ENCODE measurements around the gene PTPA. TPM values are rescaled to one million over a fixed set of nuclear protein-coding genes. Genes with fewer than 3 reads are reported as not detected.

Gene PTPA
- total and polyA plus RNA-seq, 7 experiments from 2014 or later, result 12.6 to 110 (median 48.1) TPM

DNA sequence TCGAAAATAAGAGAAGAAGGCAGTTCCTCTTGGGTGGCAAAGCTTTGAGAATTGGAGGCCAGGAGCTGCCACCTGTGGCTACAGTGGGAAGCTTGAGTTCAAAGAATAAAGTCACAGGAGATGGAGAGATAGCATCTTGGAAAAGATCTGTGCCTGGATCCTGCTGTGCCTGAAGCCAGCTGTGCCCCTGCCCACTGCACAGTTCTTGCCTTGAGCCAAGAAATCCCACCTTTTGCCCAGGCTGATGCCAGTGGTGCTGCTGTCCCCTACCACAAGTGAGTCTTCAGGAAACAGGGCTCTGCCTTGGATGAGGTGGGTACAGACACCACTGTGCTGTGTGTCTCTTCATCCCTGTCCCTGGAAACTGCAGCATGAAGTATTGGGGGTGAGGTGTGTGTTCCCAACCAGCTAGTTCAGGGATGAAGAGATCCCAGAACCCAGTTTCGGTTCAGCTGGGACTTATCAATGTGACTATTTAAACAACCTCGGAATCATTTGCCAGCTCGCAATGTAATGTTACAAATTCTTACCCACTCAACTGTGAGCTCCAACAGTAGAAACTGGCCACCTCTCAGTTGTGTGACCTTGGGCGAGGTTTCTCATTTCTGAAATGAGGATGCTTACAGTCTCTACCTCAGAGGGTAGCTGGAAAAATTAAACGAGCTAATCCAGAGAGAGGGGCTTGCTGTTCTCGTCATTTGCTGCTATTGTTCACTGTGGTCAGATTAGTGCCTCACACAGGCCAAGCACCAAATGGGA, 61.0 kb downstream of the PTPA start:
- no peaks in the 10 kb centered on the region for H3K36me3 Mint-ChIP-seq
- Histone ChIP-seq H3K4me3 (ENCODE audit: low read length) (no peak overlapping the region), H3K27me3 (ENCODE audit: control insufficient read depth in 2 of 2, insufficient read depth in 2 of 2, low read length in 2 of 2) (no peaks in the 10 kb centered on the region), H3K36me3 (ENCODE audit: control insufficient read depth in 2 of 3, insufficient read depth in 3 of 3, low read length in 3 of 3) (no peaks in the 10 kb centered on the region), H3K27ac (ENCODE audit: low read depth, low read length) (no peak overlapping the region), H3K4me1 (ENCODE audit: control insufficient read depth in 2 of 2, insufficient read depth in 2 of 2, low read length in 2 of 2) (no peaks in the 10 kb centered on the region), H3K9me3 (ENCODE audit: control insufficient read depth in 2 of 3, low read length in 3 of 3) (no peaks in the 10 kb centered on the region)
- ChIA-PET CTCF (interaction anchor here (0.9 to 6.2 kb wide), 15 partner anchors 7 to 453 kb away, joined by 3 to 37 read pairs (median 3); no protein-coding TSS in a partner anchor), POLR2A (interaction anchor here (0.9 to 8.2 kb wide), 3 partner anchors 64 to 448 kb away, joined by 3 to 119 read pairs (median 3); partner anchors contain the start of gene C9orf50)
- peaks cover 0 to 19% (median 0%) of the 10 kb centered on the region in 5 donors for H3K27me3 Mint-ChIP-seq
- ATAC-seq (no peak), DNase-seq (no peak)
- H3K27ac Mint-ChIP-seq, result peak overlapping the region in 1 of 9 donors; percentile 49
- H3K9me3 Mint-ChIP-seq, result no peaks in the 10 kb centered on the region
- peaks cover 9 to 33% (median 14%) of the 10 kb centered on the region in 7 donors for H3K4me1 Mint-ChIP-seq
- no peak overlapping the region for H3K4me3 Mint-ChIP-seq
- intact Hi-C loops (cut with micrococcal nuclease), result no loop called here

GRCh38 chr9:129172816-129173215, 61.6 kb downstream of the PTPA start:
- Histone ChIP-seq H3K9me3 (ENCODE audit: control insufficient read depth in 2 of 3, low read length in 3 of 3) (no peaks in the 10 kb centered on the region), H3K36me3 (ENCODE audit: control insufficient read depth in 2 of 3, insufficient read depth in 3 of 3, low read length in 3 of 3) (no peaks in the 10 kb centered on the region), H3K27me3 (ENCODE audit: control insufficient read depth in 2 of 2, insufficient read depth in 2 of 2, low read length in 2 of 2) (no peaks in the 10 kb centered on the region), H3K27ac (ENCODE audit: low read depth, low read length) (no peak overlapping the region), H3K4me1 (ENCODE audit: control insufficient read depth in 2 of 2, insufficient read depth in 2 of 2, low read length in 2 of 2) (no peaks in the 10 kb centered on the region), H3K4me3 (ENCODE audit: low read length) (no peak overlapping the region)
- Mint-ChIP-seq H3K9me3 (no peaks in the 10 kb centered on the region), H3K36me3 (no peaks in the 10 kb centered on the region), H3K27me3 (peaks cover 0 to 19% (median 0%) of the 10 kb centered on the region in 5 donors), H3K4me1 (peaks cover 3 to 26% (median 8%) of the 10 kb centered on the region in 7 donors), H3K4me3 (no peak overlapping the region), H3K27ac (peak overlapping the region in 1 of 9 donors; percentile 65)
- ChIA-PET CTCF (interaction anchor here (0.9 to 6.2 kb wide), 15 partner anchors 8 to 452 kb away, joined by 3 to 37 read pairs (median 3); no protein-coding TSS in a partner anchor), POLR2A (interaction anchor here (0.7 to 8.2 kb wide), 5 partner anchors 31 to 448 kb away, joined by 3 to 119 read pairs (median 4); partner anchors contain the start of gene C9orf50)
- ATAC-seq, result no peak
- intact Hi-C loops (cut with micrococcal nuclease), result no loop called here
- DNase-seq, result no peak

DNA sequence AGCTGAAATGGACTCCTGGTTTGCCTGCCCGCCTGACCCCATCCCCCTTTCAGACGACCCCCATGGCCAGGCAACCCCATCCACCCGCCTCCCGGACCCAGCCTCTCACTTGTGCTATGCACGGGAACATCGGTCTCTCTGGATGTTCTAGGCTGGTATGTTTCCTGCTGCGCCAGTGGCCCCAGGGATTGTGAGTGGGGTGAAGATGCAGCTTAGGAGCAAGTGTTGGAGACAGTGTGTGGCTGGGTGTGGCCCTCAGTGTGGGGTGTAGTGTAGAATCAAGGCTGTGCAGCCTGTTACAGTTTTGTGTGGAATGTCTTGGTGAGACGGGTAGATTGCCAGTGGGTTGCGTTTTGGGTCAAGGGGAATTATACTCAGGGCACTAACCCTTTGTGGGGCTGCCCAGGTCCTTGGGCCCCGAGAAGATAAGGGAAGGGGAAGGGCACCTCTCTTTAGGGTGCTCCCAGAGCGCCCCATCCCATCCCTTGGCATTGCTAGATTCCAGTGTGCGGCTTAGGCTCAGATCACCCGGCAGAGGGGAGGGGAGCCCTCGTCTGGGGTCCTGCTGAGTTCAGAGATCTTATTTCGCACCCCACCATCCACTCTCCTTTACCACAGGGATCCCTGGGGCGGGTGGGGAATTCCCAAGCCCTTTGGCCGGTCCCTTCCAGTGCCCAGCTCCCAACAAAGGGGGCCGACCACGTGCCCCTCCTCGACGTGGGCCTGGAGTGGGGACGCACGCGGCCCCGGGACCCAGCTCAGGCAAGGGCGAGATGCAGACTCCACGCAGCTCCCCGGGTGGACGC, 62.3 kb downstream of the PTPA start:
- Histone ChIP-seq H3K27me3 (ENCODE audit: control insufficient read depth in 2 of 2, insufficient read depth in 2 of 2, low read length in 2 of 2) (no peaks in the 10 kb centered on the region), H3K4me3 (ENCODE audit: low read length) (no peak overlapping the region), H3K36me3 (ENCODE audit: control insufficient read depth in 2 of 3, insufficient read depth in 3 of 3, low read length in 3 of 3) (no peaks in the 10 kb centered on the region), H3K9me3 (ENCODE audit: control insufficient read depth in 2 of 3, low read length in 3 of 3) (no peaks in the 10 kb centered on the region), H3K27ac (ENCODE audit: low read depth, low read length) (no peak overlapping the region), H3K4me1 (ENCODE audit: control insufficient read depth in 2 of 2, insufficient read depth in 2 of 2, low read length in 2 of 2) (peaks cover 0 to 3% of the 10 kb centered on the region in 2 donors)
- intact Hi-C loops (cut with micrococcal nuclease), result loop anchor here (1.0 to 2.0 kb wide), 8 partner anchors 34 to 451 kb away; no protein-coding TSS in a partner anchor
- peak overlapping the region in 5 of 9 donors; percentile 12 to 72 (median 60) for H3K27ac Mint-ChIP-seq
- H3K4me3 Mint-ChIP-seq, result peak overlapping the region; percentile 10 to 96 (median 84)
- H3K9me3 Mint-ChIP-seq, result no peaks in the 10 kb centered on the region
- CTCF ChIA-PET, result interaction anchor here (0.6 to 6.2 kb wide), 19 partner anchors 9 to 458 kb away, joined by 3 to 37 read pairs (median 3); partner anchors contain the start of gene C9orf50
- H3K36me3 Mint-ChIP-seq, result no peaks in the 10 kb centered on the region
- peaks cover 0 to 19% (median 0%) of the 10 kb centered on the region in 5 donors for H3K27me3 Mint-ChIP-seq
- ATAC-seq, result no peak
- peaks cover 0 to 23% (median 5%) of the 10 kb centered on the region in 7 donors for H3K4me1 Mint-ChIP-seq
- POLR2A ChIA-PET, result interaction anchor here (0.7 to 8.2 kb wide), 8 partner anchors 32 to 452 kb away, joined by 3 to 119 read pairs (median 4); partner anchors contain the start of gene NTMT1
- no peak for DNase-seq

DNA sequence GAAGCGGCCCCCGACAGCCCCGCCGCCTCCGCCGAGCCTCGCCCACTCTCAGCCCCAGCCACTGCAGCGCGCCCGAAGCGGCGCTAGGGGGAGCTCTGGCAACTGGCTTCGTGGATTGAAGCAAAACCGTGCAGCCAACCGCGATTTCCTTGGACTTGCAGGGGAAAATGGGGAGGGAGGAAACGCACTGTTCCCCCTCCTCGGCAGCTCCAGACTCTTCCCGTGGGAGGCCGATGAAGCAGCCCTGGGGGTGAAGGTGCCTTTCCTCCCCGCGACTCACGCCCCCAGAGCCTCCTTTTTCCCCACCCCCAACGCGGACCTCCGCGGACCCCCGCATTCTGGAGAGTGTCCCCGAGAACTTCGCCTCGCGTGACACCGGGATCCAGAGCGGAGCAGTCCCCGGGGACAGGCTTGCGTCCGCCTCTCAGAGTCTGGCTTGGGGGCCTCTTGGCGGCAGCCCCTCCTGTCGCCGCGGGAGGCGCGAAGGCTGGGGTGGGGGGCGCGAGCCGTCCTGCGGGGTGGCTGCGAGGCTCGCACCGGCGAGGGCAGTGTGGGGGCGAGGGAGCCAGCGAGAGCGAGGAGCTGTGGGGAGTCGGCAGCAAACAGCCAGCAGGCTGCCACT, 63.0 kb downstream of the PTPA start:
- Histone ChIP-seq H3K36me3 (ENCODE audit: control insufficient read depth in 2 of 3, insufficient read depth in 3 of 3, low read length in 3 of 3) (no peaks in the 10 kb centered on the region), H3K27ac (ENCODE audit: low read depth, low read length) (peak overlapping the region; percentile 46), H3K4me3 (ENCODE audit: low read length) (peak overlapping the region; percentile 86), H3K27me3 (ENCODE audit: control insufficient read depth in 2 of 2, insufficient read depth in 2 of 2, low read length in 2 of 2) (no peaks in the 10 kb centered on the region), H3K9me3 (ENCODE audit: control insufficient read depth in 2 of 3, low read length in 3 of 3) (no peaks in the 10 kb centered on the region), H3K4me1 (ENCODE audit: control insufficient read depth in 2 of 2, insufficient read depth in 2 of 2, low read length in 2 of 2) (peaks cover 0 to 4% of the 10 kb centered on the region in 2 donors)
- ATAC-seq (peak; percentile 45), DNase-seq (peak; percentile 55 to 85 (median 73))
- H3K27ac Mint-ChIP-seq, result peak overlapping the region in 3 of 9 donors; percentile 13 to 78 (median 64)
- intact Hi-C loops (cut with micrococcal nuclease), result loop anchor here (1.0 to 2.0 kb wide), 8 partner anchors 35 to 451 kb away; no protein-coding TSS in a partner anchor
- no peaks in the 10 kb centered on the region for H3K36me3 Mint-ChIP-seq
- POLR2A ChIA-PET, result interaction anchor here (0.5 to 8.2 kb wide), 8 partner anchors 8 to 451 kb away, joined by 3 to 119 read pairs (median 4); partner anchors contain the start of gene NTMT1
- peak overlapping the region; percentile 74 to 96 (median 88) for H3K4me3 Mint-ChIP-seq
- peaks cover 0 to 19% (median 0%) of the 10 kb centered on the region in 5 donors for H3K27me3 Mint-ChIP-seq
- no peaks in the 10 kb centered on the region for H3K9me3 Mint-ChIP-seq
- CTCF ChIA-PET, result interaction anchor here (0.6 to 6.2 kb wide), 18 partner anchors 8 to 463 kb away, joined by 3 to 37 read pairs (median 4); partner anchors contain the start of gene C9orf50
- H3K4me1 Mint-ChIP-seq, result peaks cover 0 to 26% (median 5%) of the 10 kb centered on the region in 7 donors

DNA sequence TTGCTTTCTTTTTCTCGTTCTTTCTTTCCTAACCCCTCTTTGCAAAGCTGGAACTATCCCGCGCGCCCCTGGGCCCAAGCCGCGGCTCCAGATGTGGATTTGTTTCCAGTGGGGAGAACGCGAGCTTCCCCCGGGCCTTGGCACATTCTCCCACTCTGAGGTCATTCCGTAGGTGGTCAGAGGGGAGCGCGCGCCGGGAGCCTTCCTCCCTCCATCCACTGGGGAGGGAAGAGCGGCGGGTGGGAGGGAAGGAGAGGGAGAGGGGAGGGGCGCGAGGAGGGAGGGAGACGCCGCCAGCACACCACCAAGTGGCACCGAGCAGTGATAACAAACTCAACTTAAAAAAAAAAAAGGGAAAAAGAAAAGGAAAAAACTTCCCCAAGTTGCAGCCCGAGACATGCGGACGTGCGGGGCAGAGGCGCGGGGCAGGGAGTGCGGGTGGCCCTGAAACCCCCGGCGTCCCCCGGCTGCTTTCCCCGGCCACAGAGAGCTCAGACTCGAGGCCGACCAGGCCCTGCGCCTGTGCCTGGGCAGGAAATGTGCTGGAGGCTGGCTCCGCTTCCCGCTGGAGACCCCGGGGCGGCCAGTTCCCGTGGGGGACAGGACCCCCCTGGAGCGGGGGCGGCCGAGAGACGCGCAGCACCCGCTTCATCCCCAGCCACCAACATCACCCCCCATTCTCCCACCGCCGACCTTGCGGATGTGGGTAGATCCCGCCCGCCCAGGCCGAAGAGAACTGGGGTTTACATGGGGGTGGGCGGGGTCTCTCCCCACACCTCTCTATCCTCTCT, 63.7 kb downstream of the PTPA start:
- H3K4me3 ChIP-seq (ENCODE audit: low read length), result peak overlapping the region; percentile 86
- H3K4me1 Mint-ChIP-seq, result peaks cover 0 to 25% (median 5%) of the 10 kb centered on the region in 7 donors
- ATAC-seq, result no peak
- ChIA-PET POLR2A (interaction anchor here (0.5 to 8.2 kb wide), 8 partner anchors 9 to 450 kb away, joined by 3 to 119 read pairs (median 4); partner anchors contain the start of gene NTMT1), CTCF (interaction anchor here (0.8 to 6.2 kb wide), 13 partner anchors 9 to 462 kb away, joined by 3 to 37 read pairs (median 4); no protein-coding TSS in a partner anchor)
- peaks cover 0 to 19% (median 0%) of the 10 kb centered on the region in 5 donors for H3K27me3 Mint-ChIP-seq
- no peaks in the 10 kb centered on the region for H3K9me3 ChIP-seq (ENCODE audit: control insufficient read depth in 2 of 3, low read length in 3 of 3)
- H3K36me3 ChIP-seq (ENCODE audit: control insufficient read depth in 2 of 3, insufficient read depth in 3 of 3, low read length in 3 of 3), result no peaks in the 10 kb centered on the region
- no peaks in the 10 kb centered on the region for H3K36me3 Mint-ChIP-seq
- peak overlapping the region in 8 of 9 donors; percentile 61 to 85 (median 78) for H3K27ac Mint-ChIP-seq
- intact Hi-C loops (cut with micrococcal nuclease), result loop anchor here (1.0 to 5.0 kb wide), 13 partner anchors 36 to 718 kb away; partner anchors contain the start of genes MIGA2 (in 1 of the 2) and ODF2 (in 1 of the 2)
- H3K27ac ChIP-seq (ENCODE audit: low read depth, low read length), result peak overlapping the region; percentile 46
- peaks cover 0 to 4% of the 10 kb centered on the region in 2 donors for H3K4me1 ChIP-seq (ENCODE audit: control insufficient read depth in 2 of 2, insufficient read depth in 2 of 2, low read length in 2 of 2)
- no peaks in the 10 kb centered on the region for H3K27me3 ChIP-seq (ENCODE audit: control insufficient read depth in 2 of 2, insufficient read depth in 2 of 2, low read length in 2 of 2)
- DNase-seq, result peak in 2 of 9 donors; percentile 9 to 66
- peak overlapping the region; percentile 86 to 96 (median 90) for H3K4me3 Mint-ChIP-seq
- H3K9me3 Mint-ChIP-seq, result no peaks in the 10 kb centered on the region

All from naive thymus-derived CD4-positive, alpha-beta T cell (primary cell).